Measurements from ENCODE around the gene EHD4.

The EHD4 gene

GRCh38 chr15:41957021-41957897 is 15.1 kb downstream of the EHD4 start:
- no peak for DNase-seq (ENCODE audit: low read depth)

- no peak for DNase-seq (ENCODE audit: low read depth)
Measured at GRCh38 chr15:41955807-41956525, 16.4 kb downstream of the EHD4 start.

GRCh38 chr15:41955100-41955499 is 17.3 kb downstream of the EHD4 start:
- DNase-seq (ENCODE audit: low read depth) = no peak

GRCh38 chr15:41954036-41954435 is 18.3 kb downstream of the EHD4 start:
- no peak for DNase-seq (ENCODE audit: low read depth)

GRCh38 chr15:41952013-41952563 is 20.3 kb downstream of the EHD4 start:
- no peak for DNase-seq (ENCODE audit: low read depth)

- DNase-seq (ENCODE audit: low read depth) = no peak
Measured at GRCh38 chr15:41951571-41951970, 20.8 kb downstream of the EHD4 start.

GRCh38 chr15:41950489-41950888 is 21.9 kb downstream of the EHD4 start:
- DNase-seq (ENCODE audit: low read depth) = no peak

- no peak for DNase-seq (ENCODE audit: low read depth)
Measured at GRCh38 chr15:41950127-41950483, 22.3 kb downstream of the EHD4 start.

- no peak for DNase-seq (ENCODE audit: low read depth)
Measured at GRCh38 chr15:41949401-41950126, 22.8 kb downstream of the EHD4 start.

GRCh38 chr15:41948490-41948889 is 23.9 kb downstream of the EHD4 start:
- DNase-seq (ENCODE audit: low read depth) = no peak

GRCh38 chr15:41946970-41947369 is 25.4 kb downstream of the EHD4 start:
- no peak for DNase-seq (ENCODE audit: low read depth)

GRCh38 chr15:41945731-41946130 is 26.6 kb downstream of the EHD4 start:
- DNase-seq (ENCODE audit: low read depth) = no peak

- no peak for DNase-seq (ENCODE audit: low read depth)
Measured at GRCh38 chr15:41945221-41945620, 27.1 kb downstream of the EHD4 start.

GRCh38 chr15:41944313-41944940 is 27.9 kb downstream of the EHD4 start:
- peak; percentile 72 for DNase-seq (ENCODE audit: low read depth)

- DNase-seq (ENCODE audit: low read depth) = no peak
Measured at GRCh38 chr15:41943543-41944312, 28.6 kb downstream of the EHD4 start.

- no peak for DNase-seq (ENCODE audit: low read depth)
Measured at GRCh38 chr15:41942886-41943285, 29.5 kb downstream of the EHD4 start.

GRCh38 chr15:41941644-41942415 is 30.5 kb downstream of the EHD4 start:
- DNase-seq (ENCODE audit: low read depth) = no peak

- DNase-seq (ENCODE audit: low read depth) = no peak
Measured at GRCh38 chr15:41940441-41940857, 31.9 kb downstream of the EHD4 start.

GRCh38 chr15:41939986-41940385 is 32.4 kb downstream of the EHD4 start:
- no peak for DNase-seq (ENCODE audit: low read depth)

- DNase-seq (ENCODE audit: low read depth) = no peak
Measured at GRCh38 chr15:41937568-41937923, 34.8 kb downstream of the EHD4 start.
